Duodenal mucosa (tissue), 2 donors: ENCODE results near the gene ALPI.
"Not testable (repeated sequence)": the region's sequence is repeated elsewhere in the genome, so short reads cannot be mapped to it uniquely, and the experiment has no call there.

Experiments
- H3K27ac ChIP-seq: one replicate; pipeline ENCODE4 v1.7.0; 2013; ENCODE audit warnings: low read depth, low read length
- H3K27me3 ChIP-seq, 2 donors: one replicate each; pipeline ENCODE4 v1.7.0; 2013; ENCODE audit warnings: low read length in 2 of 2, control low read depth in 1 of 2; ENCODE audit not compliant: insufficient read depth in 2 of 2, control insufficient read depth in 1 of 2
- H3K36me3 ChIP-seq, 2 donors: one replicate each; pipeline ENCODE4 v1.7.0; 2013; ENCODE audit warnings: low read length in 2 of 2, control low read depth in 1 of 2; ENCODE audit not compliant: insufficient read depth in 2 of 2, control insufficient read depth in 1 of 2
- H3K4me1 ChIP-seq, 2 donors: one replicate each; pipeline ENCODE4 v1.7.0; 2013; ENCODE audit warnings: low read length in 2 of 2, control low read depth in 1 of 2; ENCODE audit not compliant: insufficient read depth in 2 of 2, control insufficient read depth in 1 of 2
- H3K4me3 ChIP-seq, 2 donors: one replicate each; pipeline ENCODE4 v1.7.0; 2013; ENCODE audit warnings: low read length in 2 of 2, low read depth in 1 of 2
- H3K9ac ChIP-seq, 2 donors: one replicate each; pipeline ENCODE4 v1.7.0; 2013; ENCODE audit warnings: low read length in 2 of 2, low read depth in 1 of 2
- H3K9me3 ChIP-seq, 2 donors: one replicate each; pipeline ENCODE4 v1.7.0; 2013; ENCODE audit warnings: low read length in 2 of 2, control low read depth in 1 of 2; ENCODE audit not compliant: control insufficient read depth in 1 of 2

ALPI gene

GRCh38 chr2:232451645-232452044 lies 4.3 kb upstream of the ALPI start:
- not testable (repeated sequence) for H3K27ac ChIP-seq, H3K4me3 ChIP-seq
- peaks cover 23 to 25% of the 10 kb centered on the region in 2 donors for H3K4me1 ChIP-seq

DNA sequence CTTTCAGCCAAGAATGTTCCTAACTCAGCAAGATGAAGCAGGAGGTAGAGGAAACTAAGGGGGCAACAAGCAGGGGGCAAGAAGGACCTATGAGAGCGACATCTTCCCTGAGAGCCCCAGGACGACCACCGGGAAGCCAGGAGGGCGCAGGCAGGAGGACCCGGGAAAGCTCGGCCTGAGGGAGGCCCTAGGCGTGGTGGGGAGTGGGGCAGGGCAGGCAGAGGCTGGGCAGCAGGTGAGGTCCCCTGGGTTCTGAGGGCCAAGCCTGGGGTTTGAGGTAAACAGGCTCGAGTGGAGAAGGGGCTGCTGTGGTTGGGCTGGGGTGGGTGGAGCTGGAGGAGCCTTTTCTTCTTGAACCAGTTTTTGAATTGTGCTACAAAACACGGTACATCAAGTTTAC lies 1.3 kb upstream of the ALPI start:
- H3K9ac ChIP-seq = no peak overlapping the region
- H3K9me3 ChIP-seq = no peaks in the 10 kb centered on the region
- H3K36me3 ChIP-seq = no peaks in the 10 kb centered on the region
- peaks cover 0 to 15% of the 10 kb centered on the region in 2 donors for H3K27me3 ChIP-seq
- peaks cover 12% of the 10 kb centered on the region in 2 donors for H3K4me1 ChIP-seq
- H3K27ac ChIP-seq = no peak overlapping the region
- H3K4me3 ChIP-seq = no peak overlapping the region

More at GRCh38 chr2:232451645-232452044, 4.3 kb upstream of the ALPI start:
- not testable (repeated sequence) for H3K36me3 ChIP-seq, H3K9me3 ChIP-seq, H3K27me3 ChIP-seq, H3K9ac ChIP-seq

DNA sequence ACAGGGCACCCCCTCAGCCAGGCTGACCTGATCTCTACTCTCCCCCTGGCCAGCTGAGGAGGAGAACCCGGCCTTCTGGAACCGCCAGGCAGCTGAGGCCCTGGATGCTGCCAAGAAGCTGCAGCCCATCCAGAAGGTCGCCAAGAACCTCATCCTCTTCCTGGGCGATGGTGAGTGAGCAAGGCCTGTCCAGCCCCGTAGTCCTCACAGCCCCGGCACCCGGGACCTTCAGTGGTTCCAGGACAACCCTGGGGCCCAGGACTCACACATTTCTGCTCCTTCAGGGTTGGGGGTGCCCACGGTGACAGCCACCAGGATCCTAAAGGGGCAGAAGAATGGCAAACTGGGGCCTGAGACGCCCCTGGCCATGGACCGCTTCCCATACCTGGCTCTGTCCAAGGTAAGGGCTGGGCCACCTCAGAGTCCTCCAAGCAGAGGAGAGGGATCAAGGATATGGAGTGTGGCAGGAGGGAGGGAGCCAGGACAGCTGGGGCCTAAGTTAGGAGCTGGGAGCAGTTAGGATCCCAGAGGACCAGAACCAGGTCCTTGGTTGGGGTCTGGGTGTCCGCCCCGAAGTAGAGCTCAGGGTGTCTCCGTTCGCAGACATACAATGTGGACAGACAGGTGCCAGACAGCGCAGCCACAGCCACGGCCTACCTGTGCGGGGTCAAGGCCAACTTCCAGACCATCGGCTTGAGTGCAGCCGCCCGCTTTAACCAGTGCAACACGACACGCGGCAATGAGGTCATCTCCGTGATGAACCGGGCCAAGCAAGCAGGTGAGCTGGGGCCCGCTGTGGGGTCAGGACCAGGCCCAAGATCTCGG lies 555 bp downstream of the ALPI start:
- Histone ChIP-seq H3K27me3 (peaks cover 0 to 15% of the 10 kb centered on the region in 2 donors), H3K27ac (peak overlapping the region; percentile 39), H3K9me3 (no peaks in the 10 kb centered on the region), H3K4me3 (peak overlapping the region; percentile 53 to 60), H3K36me3 (no peaks in the 10 kb centered on the region), H3K9ac (peak overlapping the region; percentile 60 to 74), H3K4me1 (peaks cover 12% of the 10 kb centered on the region in 2 donors)

DNA sequence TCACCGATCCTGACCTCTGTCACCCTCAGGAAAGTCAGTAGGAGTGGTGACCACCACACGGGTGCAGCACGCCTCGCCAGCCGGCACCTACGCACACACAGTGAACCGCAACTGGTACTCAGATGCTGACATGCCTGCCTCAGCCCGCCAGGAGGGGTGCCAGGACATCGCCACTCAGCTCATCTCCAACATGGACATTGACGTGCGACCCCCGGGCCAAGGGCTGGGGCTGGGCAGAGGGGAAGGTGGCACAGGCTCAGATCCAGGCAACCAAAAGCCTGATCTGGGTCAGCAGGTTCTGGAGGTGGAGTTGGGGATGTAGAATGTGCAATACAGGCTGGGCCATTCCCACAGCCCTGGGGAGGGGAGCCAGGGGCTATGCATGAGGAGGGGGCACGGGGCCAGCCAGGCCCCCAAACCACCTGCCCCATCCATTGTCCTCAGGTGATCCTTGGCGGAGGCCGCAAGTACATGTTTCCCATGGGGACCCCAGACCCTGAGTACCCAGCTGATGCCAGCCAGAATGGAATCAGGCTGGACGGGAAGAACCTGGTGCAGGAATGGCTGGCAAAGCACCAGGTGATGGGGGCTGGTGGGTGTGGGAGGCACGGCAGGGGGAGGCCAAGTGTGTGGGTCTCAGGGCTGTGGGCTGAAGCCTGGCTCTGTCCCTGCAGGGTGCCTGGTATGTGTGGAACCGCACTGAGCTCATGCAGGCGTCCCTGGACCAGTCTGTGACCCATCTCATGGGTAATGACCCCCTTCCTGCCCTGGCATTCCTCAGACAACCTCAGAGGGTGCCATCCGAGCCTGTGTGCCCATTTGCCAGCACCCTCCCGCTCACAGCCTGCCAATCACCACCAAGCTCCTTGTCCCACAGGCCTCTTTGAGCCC lies 1.4 kb downstream of the ALPI start:
- H3K9me3 ChIP-seq = no peaks in the 10 kb centered on the region
- H3K36me3 ChIP-seq = no peaks in the 10 kb centered on the region
- H3K27ac ChIP-seq = no peak overlapping the region
- peak overlapping the region; percentile 53 to 60 for H3K4me3 ChIP-seq
- peak overlapping the region; percentile 60 to 74 for H3K9ac ChIP-seq
- peaks cover 0 to 15% of the 10 kb centered on the region in 2 donors for H3K27me3 ChIP-seq
- H3K4me1 ChIP-seq = peaks cover 12% of the 10 kb centered on the region in 2 donors

DNA sequence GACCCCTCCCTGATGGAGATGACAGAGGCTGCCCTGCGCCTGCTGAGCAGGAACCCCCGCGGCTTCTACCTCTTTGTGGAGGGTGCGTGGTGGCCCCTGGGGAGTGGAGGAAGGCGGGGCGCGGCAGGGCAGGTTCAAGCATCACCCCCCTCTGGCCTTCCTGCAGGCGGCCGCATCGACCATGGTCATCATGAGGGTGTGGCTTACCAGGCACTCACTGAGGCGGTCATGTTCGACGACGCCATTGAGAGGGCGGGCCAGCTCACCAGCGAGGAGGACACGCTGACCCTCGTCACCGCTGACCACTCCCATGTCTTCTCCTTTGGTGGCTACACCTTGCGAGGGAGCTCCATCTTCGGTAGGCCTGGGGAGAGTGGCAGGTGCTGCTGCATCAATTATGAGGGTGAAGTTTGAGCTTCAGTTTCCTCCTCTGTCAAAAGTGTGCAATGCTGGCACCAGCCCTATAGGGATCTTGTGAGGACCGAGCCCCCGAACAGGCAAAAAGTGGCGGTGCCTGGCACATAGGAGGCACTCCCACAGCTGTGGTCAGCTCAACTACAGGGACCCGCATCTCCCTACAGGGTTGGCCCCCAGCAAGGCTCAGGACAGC lies 2.2 kb downstream of the ALPI start:
- H3K9ac ChIP-seq = peak overlapping the region in 1 of 2 donors; percentile 25
- H3K36me3 ChIP-seq = no peaks in the 10 kb centered on the region
- peaks cover 12% of the 10 kb centered on the region in 2 donors for H3K4me1 ChIP-seq
- H3K27me3 ChIP-seq = peaks cover 0 to 15% of the 10 kb centered on the region in 2 donors
- H3K9me3 ChIP-seq = no peaks in the 10 kb centered on the region
- H3K4me3 ChIP-seq = peak overlapping the region in 1 of 2 donors; percentile 53
- H3K27ac ChIP-seq = no peak overlapping the region

DNA sequence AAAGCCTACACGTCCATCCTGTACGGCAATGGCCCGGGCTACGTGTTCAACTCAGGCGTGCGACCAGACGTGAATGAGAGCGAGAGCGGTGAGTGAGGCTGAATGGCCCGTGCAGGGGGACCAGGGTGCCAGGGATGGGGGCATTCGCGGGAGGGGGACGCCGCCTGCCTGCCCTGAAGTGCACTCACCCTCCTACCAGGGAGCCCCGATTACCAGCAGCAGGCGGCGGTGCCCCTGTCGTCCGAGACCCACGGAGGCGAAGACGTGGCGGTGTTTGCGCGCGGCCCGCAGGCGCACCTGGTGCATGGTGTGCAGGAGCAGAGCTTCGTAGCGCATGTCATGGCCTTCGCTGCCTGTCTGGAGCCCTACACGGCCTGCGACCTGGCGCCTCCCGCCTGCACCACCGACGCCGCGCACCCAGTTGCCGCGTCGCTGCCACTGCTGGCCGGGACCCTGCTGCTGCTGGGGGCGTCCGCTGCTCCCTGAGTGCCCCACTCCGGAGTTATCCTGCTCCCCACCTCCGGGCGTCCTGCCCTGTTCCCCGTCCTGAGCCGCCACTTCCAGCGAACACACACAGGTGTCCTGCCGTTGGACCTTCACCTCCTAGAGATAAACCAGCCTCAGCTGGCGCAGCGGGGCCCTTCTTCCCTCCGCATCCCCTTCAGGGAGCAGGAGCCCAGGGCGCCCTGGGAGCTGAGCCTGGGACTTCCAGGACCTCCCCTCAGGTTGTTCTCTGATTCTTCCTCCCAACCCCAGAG lies 2.9 kb downstream of the ALPI start:
- no peaks in the 10 kb centered on the region for H3K9me3 ChIP-seq
- peaks cover 0 to 15% of the 10 kb centered on the region in 2 donors for H3K27me3 ChIP-seq
- H3K27ac ChIP-seq = no peak overlapping the region
- H3K4me3 ChIP-seq = peak overlapping the region in 1 of 2 donors; percentile 29
- peaks cover 12% of the 10 kb centered on the region in 2 donors for H3K4me1 ChIP-seq
- H3K9ac ChIP-seq = peak overlapping the region in 1 of 2 donors; percentile 25
- no peaks in the 10 kb centered on the region for H3K36me3 ChIP-seq

DNA sequence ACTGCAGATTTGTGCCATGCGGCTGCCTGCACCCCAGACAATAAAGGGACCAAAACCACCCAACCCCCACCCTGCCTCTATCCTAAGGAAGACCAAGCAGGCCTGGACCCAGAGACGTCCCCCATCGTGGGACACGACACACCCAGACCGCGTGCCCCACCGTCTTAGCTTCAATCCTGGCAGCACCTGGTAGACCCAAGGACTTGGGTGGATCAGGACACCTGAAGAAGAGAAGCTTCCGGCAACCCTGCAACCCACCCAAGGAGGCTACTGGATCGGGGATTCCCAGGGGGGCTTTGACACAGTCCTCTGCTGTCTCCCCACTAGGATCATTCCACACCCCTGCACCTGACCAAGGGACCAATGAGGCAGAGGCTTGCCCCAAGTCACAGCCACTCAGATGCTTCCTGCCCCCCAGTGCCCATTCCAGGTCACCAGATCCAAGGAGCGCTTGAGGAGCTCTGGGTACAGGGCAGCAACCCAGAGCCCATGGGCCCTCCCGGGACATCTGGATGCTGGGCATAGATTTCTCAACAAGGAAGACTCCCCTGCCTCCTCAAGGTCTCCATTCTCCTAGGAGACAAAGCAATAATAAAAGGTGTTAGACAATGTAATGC lies 3.6 kb downstream of the ALPI start:
- Histone ChIP-seq H3K36me3 (no peaks in the 10 kb centered on the region), H3K4me3 (no peak overlapping the region), H3K27ac (no peak overlapping the region), H3K9me3 (no peaks in the 10 kb centered on the region), H3K27me3 (peaks cover 0 to 15% of the 10 kb centered on the region in 2 donors), H3K4me1 (peaks cover 12% of the 10 kb centered on the region in 2 donors), H3K9ac (peak overlapping the region in 1 of 2 donors; percentile 25)

DNA sequence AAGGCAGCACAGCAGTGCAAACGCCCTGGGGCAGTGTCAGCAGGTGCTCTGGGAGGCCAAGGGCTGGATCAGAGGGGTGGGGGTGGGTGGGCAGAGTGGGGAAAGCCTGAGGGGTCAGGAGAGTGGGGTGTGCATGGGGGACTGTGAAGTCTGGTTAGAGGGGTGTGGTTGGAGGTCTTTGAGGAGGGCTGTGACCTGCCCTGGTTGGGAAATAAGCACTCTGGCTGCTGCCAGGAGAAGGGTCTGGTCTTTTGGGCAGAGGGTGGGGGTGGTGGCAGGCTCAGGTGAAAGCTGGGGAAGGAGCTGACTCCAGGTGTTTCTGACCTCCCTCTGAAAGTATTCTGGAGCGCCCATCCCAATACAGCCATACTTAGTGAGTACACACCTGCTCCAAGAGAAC lies 4.2 kb downstream of the ALPI start:
- H3K4me1 ChIP-seq = peaks cover 12% of the 10 kb centered on the region in 2 donors
- no peak overlapping the region for H3K9ac ChIP-seq
- peaks cover 0 to 15% of the 10 kb centered on the region in 2 donors for H3K27me3 ChIP-seq
- H3K27ac ChIP-seq = no peak overlapping the region
- no peak overlapping the region for H3K4me3 ChIP-seq
- no peaks in the 10 kb centered on the region for H3K36me3 ChIP-seq
- no peaks in the 10 kb centered on the region for H3K9me3 ChIP-seq
